ENCODE data around the gene CD79A. TPM values are rescaled to one million over a fixed set of nuclear protein-coding genes. Genes with fewer than 3 reads are reported as not detected.

CD79A gene
- total RNA-seq, 1 experiment from 2014 or later: 0.59 TPM

DNA sequence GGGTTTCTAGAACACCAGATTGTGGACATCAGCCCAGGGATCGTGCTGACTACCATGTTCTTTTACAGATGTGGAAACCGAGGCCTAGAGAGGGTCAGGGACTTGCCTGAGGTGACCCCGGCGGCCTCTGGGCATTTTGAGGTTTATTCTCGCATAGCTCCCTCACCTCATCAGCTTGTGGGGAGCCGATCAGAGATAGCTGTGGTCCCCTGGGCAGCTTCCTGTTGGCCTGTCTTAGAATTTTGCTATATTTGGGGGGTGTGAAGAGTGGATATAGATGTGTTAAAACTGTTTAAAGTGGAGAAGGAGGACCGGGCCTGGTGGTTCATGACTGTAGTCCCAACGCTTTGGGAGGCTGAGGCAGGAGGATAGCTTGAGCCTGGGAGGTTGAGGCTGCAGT is 12.8 kb downstream of the CD79A start:
- Histone ChIP-seq H3K27me3 (ENCODE audit: insufficient read depth, low read depth) (no peaks in the 10 kb centered on the region), H3K36me3 (ENCODE audit: low read depth) (peaks cover 13% of the 10 kb centered on the region; the same call in 1 of the 2 replicates), H3F3A (ENCODE audit: insufficient read depth, low read depth) (peaks cover 11% of the 10 kb centered on the region; the same call in 1 of the 2 replicates), H3K4me3 (no peak overlapping the region), H4K20me1 (ENCODE audit: insufficient read depth) (peaks cover 19% of the 10 kb centered on the region), H3K9me2 (ENCODE audit: insufficient read depth) (no peaks in the 10 kb centered on the region), H2AFZ (no peak overlapping the region), H3K4me1 (replicated peaks; ENCODE audit: insufficient read depth) (peaks cover 31% of the 10 kb centered on the region), H3K79me2 (ENCODE audit: low read depth) (peaks cover 29% of the 10 kb centered on the region), H3K27ac (no peak overlapping the region), H3K9me3 (ENCODE audit: insufficient read depth, low read depth) (no peaks in the 10 kb centered on the region), H3K4me2 (no peak overlapping the region)
- no TSS peak for BruUV-seq (replicated peaks)
- no peak for DNase-seq
- intact Hi-C loops (cut with micrococcal nuclease; ENCODE audit: unreplicated experiment): loop anchor here (2.0 to 5.0 kb wide), 2 partner anchors 45 to 187 kb away; partner anchors contain the start of gene ZNF574
- ChIA-PET CTCF (interaction anchor here (0.6 to 0.7 kb wide), 2 partner anchors 39 to 145 kb away, joined by 4 to 5 read pairs; no protein-coding TSS in a partner anchor), POLR2A (ENCODE audit: unreplicated experiment) (interaction anchor here (1.1 kb wide), 1 partner anchor 186 kb away, joined by 8 read pairs; the partner anchor contains the start of gene ZNF574)
- TF ChIP-seq EZH2 (IDR thresholded peaks at IDR 0.05; ENCODE audit: low read depth): no peak
- TF ChIP-seq, protein P1, sequence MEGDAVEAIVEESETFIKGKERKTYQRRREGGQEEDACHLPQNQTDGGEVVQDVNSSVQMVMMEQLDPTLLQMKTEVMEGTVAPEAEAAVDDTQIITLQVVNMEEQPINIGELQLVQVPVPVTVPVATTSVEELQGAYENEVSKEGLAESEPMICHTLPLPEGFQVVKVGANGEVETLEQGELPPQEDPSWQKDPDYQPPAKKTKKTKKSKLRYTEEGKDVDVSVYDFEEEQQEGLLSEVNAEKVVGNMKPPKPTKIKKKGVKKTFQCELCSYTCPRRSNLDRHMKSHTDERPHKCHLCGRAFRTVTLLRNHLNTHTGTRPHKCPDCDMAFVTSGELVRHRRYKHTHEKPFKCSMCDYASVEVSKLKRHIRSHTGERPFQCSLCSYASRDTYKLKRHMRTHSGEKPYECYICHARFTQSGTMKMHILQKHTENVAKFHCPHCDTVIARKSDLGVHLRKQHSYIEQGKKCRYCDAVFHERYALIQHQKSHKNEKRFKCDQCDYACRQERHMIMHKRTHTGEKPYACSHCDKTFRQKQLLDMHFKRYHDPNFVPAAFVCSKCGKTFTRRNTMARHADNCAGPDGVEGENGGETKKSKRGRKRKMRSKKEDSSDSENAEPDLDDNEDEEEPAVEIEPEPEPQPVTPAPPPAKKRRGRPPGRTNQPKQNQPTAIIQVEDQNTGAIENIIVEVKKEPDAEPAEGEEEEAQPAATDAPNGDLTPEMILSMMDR (conservative IDR thresholded peaks at IDR 0.05): no peak

DNA sequence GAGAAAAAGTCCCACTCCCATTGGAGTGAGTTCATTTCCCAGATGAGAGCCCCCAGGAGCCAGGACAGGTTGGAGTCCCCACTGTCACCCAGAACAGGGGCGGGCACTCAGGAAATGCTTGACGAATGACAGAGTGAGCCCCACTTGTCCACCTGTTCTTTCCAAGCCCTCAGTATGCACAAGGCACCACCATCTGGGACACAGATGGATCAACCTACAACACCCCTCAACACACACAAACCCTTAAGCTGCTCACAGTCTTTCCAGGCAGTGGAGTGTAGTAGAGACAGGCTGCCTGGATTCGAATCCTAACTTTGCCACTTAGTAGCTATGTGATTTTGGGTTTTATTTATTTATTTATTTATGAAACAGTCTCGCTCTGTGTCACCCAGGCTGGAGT is 13.9 kb downstream of the CD79A start:
- peaks cover 27% of the 10 kb centered on the region for H3K4me1 ChIP-seq (replicated peaks; ENCODE audit: insufficient read depth)
- no peaks in the 10 kb centered on the region for H3K27me3 ChIP-seq (ENCODE audit: insufficient read depth, low read depth)
- H3K79me2 ChIP-seq (ENCODE audit: low read depth): peaks cover 19% of the 10 kb centered on the region
- no TSS peak for BruUV-seq (replicated peaks)
- peaks cover 6% of the 10 kb centered on the region; the same call in 1 of the 2 replicates for H3F3A ChIP-seq (ENCODE audit: insufficient read depth, low read depth)
- H3K9me3 ChIP-seq (ENCODE audit: insufficient read depth, low read depth): no peaks in the 10 kb centered on the region
- no peak overlapping the region for H3K4me2 ChIP-seq
- peaks cover 19% of the 10 kb centered on the region for H4K20me1 ChIP-seq (ENCODE audit: insufficient read depth)
- ChIA-PET CTCF (no interaction called here), POLR2A (ENCODE audit: unreplicated experiment) (no interaction called here)
- DNase-seq: no peak
- TF ChIP-seq, protein P1 (conservative IDR thresholded peaks at IDR 0.05): no peak
- no peak for TF ChIP-seq EZH2 (IDR thresholded peaks at IDR 0.05; ENCODE audit: low read depth)
- H3K27ac ChIP-seq: no peak overlapping the region
- intact Hi-C loops (cut with micrococcal nuclease; ENCODE audit: unreplicated experiment): no loop called here
- H3K4me3 ChIP-seq: no peak overlapping the region
- peaks cover 19% of the 10 kb centered on the region; the same call in 1 of the 2 replicates for H3K36me3 ChIP-seq (ENCODE audit: low read depth)
- H3K9me2 ChIP-seq (ENCODE audit: insufficient read depth): no peaks in the 10 kb centered on the region
- H2AFZ ChIP-seq: no peak overlapping the region

DNA sequence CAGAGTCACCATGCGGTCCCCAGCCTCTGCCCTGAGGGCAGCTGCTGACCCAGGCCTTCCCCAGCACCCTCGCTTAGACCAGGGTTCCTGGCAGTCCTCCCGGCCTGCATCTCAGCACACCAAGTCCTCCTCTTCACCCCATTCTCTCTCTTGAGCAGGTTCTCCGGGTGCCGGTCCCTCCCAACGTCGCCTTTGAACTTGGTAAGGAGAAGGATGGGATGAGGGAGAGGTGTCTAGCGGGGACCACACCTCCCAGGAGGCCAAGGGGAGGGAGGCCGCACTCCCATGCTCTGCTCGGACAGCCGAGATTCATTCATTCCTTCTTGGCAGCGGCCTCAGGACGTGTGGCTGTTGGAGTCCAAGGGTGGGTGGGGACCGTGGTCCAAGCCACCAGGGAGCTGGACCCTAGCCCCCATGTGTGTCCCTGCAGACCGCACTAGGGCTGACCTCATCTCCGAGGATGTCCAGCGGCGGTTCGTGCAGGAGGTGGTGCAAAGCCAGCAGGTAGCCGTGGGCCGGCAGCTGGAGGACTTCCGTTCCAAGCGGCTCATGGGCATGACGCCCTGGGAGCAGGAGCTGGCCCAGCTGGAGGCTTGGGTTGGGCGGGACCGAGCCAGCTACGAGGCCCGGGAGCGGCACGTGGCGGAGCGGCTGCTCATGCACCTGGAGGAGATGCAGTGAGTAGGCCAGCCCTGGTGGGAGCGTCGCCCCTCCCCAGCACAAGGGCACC is 15.3 kb downstream of the CD79A start:
- Histone ChIP-seq H3K79me2 (ENCODE audit: low read depth) (peaks cover 7% of the 10 kb centered on the region; the same call in 1 of the 2 replicates), H3K27me3 (ENCODE audit: insufficient read depth, low read depth) (no peaks in the 10 kb centered on the region), H3K9me3 (ENCODE audit: insufficient read depth, low read depth) (no peaks in the 10 kb centered on the region), H3K4me2 (no peak overlapping the region), H3K4me1 (replicated peaks; ENCODE audit: insufficient read depth) (peaks cover 12% of the 10 kb centered on the region), H3K27ac (no peak overlapping the region), H3K9me2 (ENCODE audit: insufficient read depth) (no peaks in the 10 kb centered on the region), H3F3A (ENCODE audit: insufficient read depth, low read depth) (no peaks in the 10 kb centered on the region; the same call in 1 of the 2 replicates), H2AFZ (no peak overlapping the region), H3K4me3 (no peak overlapping the region), H4K20me1 (ENCODE audit: insufficient read depth) (peaks cover 19% of the 10 kb centered on the region), H3K36me3 (ENCODE audit: low read depth) (0 out of 2 replicates have a peak, but pooled peaks cover 19% of the 10 kb centered on the region)
- CTCF ChIA-PET: interaction anchor here (0.6 kb wide), 1 partner anchor 143 kb away, joined by 6 read pairs; no protein-coding TSS in a partner anchor
- no TSS peak for BruUV-seq (replicated peaks)
- no peak for TF ChIP-seq EZH2 (IDR thresholded peaks at IDR 0.05; ENCODE audit: low read depth)
- TF ChIP-seq, protein P1 (conservative IDR thresholded peaks at IDR 0.05): no peak
- no peak for DNase-seq
- intact Hi-C loops (cut with micrococcal nuclease; ENCODE audit: unreplicated experiment): no loop called here
- POLR2A ChIA-PET (ENCODE audit: unreplicated experiment): no interaction called here

Measured in PC-9 (cell line).